ENCODE data around the gene EIF4EBP2. TPM values are rescaled to one million over a fixed set of nuclear protein-coding genes. Genes with fewer than 3 reads are reported as not detected.

The EIF4EBP2 gene
- total RNA-seq, 1 experiment from 2014 or later, result 112 TPM

GRCh38 chr10:70369498-70370018 lies 34.4 kb upstream of the EIF4EBP2 start:
- TF ChIP-seq MAX (CRISPR knock-in tag; IDR thresholded peaks at IDR 0.05) (no peak), NR1H2 (CRISPR knock-in tag; IDR thresholded peaks at IDR 0.05) (no peak), E2F1 (CRISPR knock-in tag; IDR thresholded peaks at IDR 0.05) (no peak), TEAD4 (CRISPR knock-in tag; IDR thresholded peaks at IDR 0.05) (no peak), CTCF (IDR thresholded peaks at IDR 0.05) (no peak), IRF1 (CRISPR knock-in tag; IDR thresholded peaks at IDR 0.05) (no peak), CREM (CRISPR knock-in tag; IDR thresholded peaks at IDR 0.05) (no peak), NFATC4 (CRISPR knock-in tag; IDR thresholded peaks at IDR 0.05) (no peak)
- ChIA-PET CTCF (interaction anchor here (0.6 to 1.9 kb wide), 5 partner anchors 10 to 262 kb away, joined by 3 to 7 read pairs (median 5); partner anchors contain the start of gene PPA1), POLR2A (no interaction called here)
- Mint-ChIP-seq H3K4me1 (peaks cover 17% of the 10 kb centered on the region), H3K4me3 (no peak overlapping the region), H3K27me3 (ENCODE audit: low read depth) (no peaks in the 10 kb centered on the region), H3K36me3 (peaks cover 18% of the 10 kb centered on the region), H3K27ac (no peak overlapping the region), H3K9me3 (no peaks in the 10 kb centered on the region)
- no peak for DNase-seq (ENCODE audit: low spot score)
- ATAC-seq, result no peak

GRCh38 chr10:70370766-70371165 lies 33.2 kb upstream of the EIF4EBP2 start:
- peaks cover 29% of the 10 kb centered on the region for H3K36me3 Mint-ChIP-seq
- ATAC-seq (no peak), DNase-seq (ENCODE audit: low spot score) (no peak)
- no peaks in the 10 kb centered on the region for H3K9me3 Mint-ChIP-seq
- H3K4me1 Mint-ChIP-seq, result peaks cover 14% of the 10 kb centered on the region
- no peak overlapping the region for H3K4me3 Mint-ChIP-seq
- ChIA-PET CTCF (interaction anchor here (0.7 to 1.7 kb wide), 2 partner anchors 11 to 17 kb away, joined by 3 to 4 read pairs; partner anchors contain the start of gene LRRC20), POLR2A (no interaction called here)
- no peaks in the 10 kb centered on the region for H3K27me3 Mint-ChIP-seq (ENCODE audit: low read depth)
- no peak overlapping the region for H3K27ac Mint-ChIP-seq
- TF ChIP-seq CBFB (CRISPR knock-in tag; IDR thresholded peaks at IDR 0.05; ENCODE audit: low read depth) (no peak), GABPB1 (CRISPR knock-in tag; IDR thresholded peaks at IDR 0.05) (no peak), ZBTB43 (CRISPR knock-in tag; IDR thresholded peaks at IDR 0.05) (no peak), STAT6 (CRISPR knock-in tag; conservative IDR thresholded peaks at IDR 0.05; ENCODE audit: low read depth) (no peak), ATF1 (CRISPR knock-in tag; IDR thresholded peaks at IDR 0.05) (no peak), MLX (CRISPR knock-in tag; IDR thresholded peaks at IDR 0.05) (no peak), TEAD1 (CRISPR knock-in tag; IDR thresholded peaks at IDR 0.05) (no peak), OVOL2 (CRISPR knock-in tag; IDR thresholded peaks at IDR 0.05; ENCODE audit: borderline replicate concordance) (no peak), HMGXB4 (CRISPR knock-in tag; IDR thresholded peaks at IDR 0.05) (no peak), FOXP1 (CRISPR knock-in tag; IDR thresholded peaks at IDR 0.05; ENCODE audit: borderline replicate concordance) (no peak), ZNF232 (CRISPR knock-in tag; IDR thresholded peaks at IDR 0.05) (no peak), IRF2 (CRISPR knock-in tag; IDR thresholded peaks at IDR 0.05; ENCODE audit: borderline replicate concordance, low read depth) (no peak), ZNF281 (CRISPR knock-in tag; IDR thresholded peaks at IDR 0.05) (no peak)
